Measurements from ENCODE around the gene FXYD1.

- TF ChIP-seq POLR2A (IDR thresholded peaks at IDR 0.05; ENCODE audit: low read depth, low read length) (no peak), TAF1 (IDR thresholded peaks at IDR 0.05; ENCODE audit: borderline replicate concordance, low read depth, low read length) (no peak), POLR2AphosphoS5 (IDR thresholded peaks at IDR 0.05; ENCODE audit: low read depth, low read length) (no peak)
These were observed 12.8 kb downstream of the FXYD1 start for GRCh38 chr19:35151273-35152065.

Measured in GM12892 (cell line).